Coronary artery (tissue), 2 donors: Measurements from ENCODE around the gene SNX25.
"Not testable (repeated sequence)": the region's sequence is repeated elsewhere in the genome, so short reads cannot be mapped to it uniquely, and the experiment has no call there.

Experiments used
- DNase-seq: peaks from one replicate; pipeline ENCODE4 v3.0.0-alpha.2; 2017; ENCODE audit warnings: low spot score
- H3K27ac ChIP-seq, 2 donors: fragments of 200-600 bp; sonication (generic); one replicate each; pipeline ENCODE4 v1.5.1; 2016 to 2019
- H3K4me3 ChIP-seq: fragments of 200-600 bp; sonication (generic); 2 replicates; pipeline ENCODE4 v1.5.1; 2016; ENCODE audit warnings: mild to moderate bottlenecking, moderate library complexity
- TF ChIP-seq, protein P1 (sequence below): fragments of 200-600 bp; sonication (generic); IDR thresholded peaks from one replicate; pipeline ENCODE4 v1.5.1; 2019; ENCODE audit warnings: antibody characterized with exemption

SNX25 gene

GRCh38 chr4:185235119-185235842, 25.9 kb downstream of the SNX25 start:
- no peak for DNase-seq
- TF ChIP-seq, protein P1, sequence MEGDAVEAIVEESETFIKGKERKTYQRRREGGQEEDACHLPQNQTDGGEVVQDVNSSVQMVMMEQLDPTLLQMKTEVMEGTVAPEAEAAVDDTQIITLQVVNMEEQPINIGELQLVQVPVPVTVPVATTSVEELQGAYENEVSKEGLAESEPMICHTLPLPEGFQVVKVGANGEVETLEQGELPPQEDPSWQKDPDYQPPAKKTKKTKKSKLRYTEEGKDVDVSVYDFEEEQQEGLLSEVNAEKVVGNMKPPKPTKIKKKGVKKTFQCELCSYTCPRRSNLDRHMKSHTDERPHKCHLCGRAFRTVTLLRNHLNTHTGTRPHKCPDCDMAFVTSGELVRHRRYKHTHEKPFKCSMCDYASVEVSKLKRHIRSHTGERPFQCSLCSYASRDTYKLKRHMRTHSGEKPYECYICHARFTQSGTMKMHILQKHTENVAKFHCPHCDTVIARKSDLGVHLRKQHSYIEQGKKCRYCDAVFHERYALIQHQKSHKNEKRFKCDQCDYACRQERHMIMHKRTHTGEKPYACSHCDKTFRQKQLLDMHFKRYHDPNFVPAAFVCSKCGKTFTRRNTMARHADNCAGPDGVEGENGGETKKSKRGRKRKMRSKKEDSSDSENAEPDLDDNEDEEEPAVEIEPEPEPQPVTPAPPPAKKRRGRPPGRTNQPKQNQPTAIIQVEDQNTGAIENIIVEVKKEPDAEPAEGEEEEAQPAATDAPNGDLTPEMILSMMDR: no peak
- H3K27ac ChIP-seq: no peak overlapping the region
- no peak overlapping the region for H3K4me3 ChIP-seq

GRCh38 chr4:185235843-185236503, 26.6 kb downstream of the SNX25 start:
- DNase-seq: no peak
- H3K27ac ChIP-seq: no peak overlapping the region
- TF ChIP-seq, protein P1: no peak

GRCh38 chr4:185237175-185237574, 27.8 kb downstream of the SNX25 start:
- TF ChIP-seq, protein P1: no peak
- DNase-seq: no peak
- H3K27ac ChIP-seq: no peak overlapping the region
- no peak overlapping the region for H3K4me3 ChIP-seq

More at GRCh38 chr4:185235843-185236503, 26.6 kb downstream of the SNX25 start:
- H3K4me3 ChIP-seq: no peak overlapping the region

DNA sequence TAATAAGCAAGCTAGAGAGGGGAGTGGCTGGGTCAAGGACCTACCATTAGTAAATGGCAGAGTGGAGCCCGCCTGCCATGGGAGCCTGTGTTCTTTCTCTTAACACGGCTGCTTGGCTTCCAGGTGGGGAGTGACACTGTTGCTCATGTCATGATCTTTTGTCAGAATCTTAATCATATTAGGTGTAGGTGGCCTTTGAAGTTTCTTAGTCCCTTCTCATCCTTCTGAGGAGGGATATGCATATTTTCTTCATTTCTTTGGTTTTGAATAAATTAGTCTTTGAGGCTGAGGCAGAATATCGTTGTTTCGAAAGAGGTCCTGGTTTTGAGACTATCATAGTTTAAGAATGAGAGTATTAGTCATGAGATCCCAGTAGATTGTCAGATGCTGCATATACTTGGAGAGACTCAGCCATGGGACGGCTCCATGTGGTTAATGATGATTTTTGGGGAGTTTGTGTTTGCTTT, 28.9 kb downstream of the SNX25 start:
- TF ChIP-seq, protein P1: no peak
- H3K27ac ChIP-seq: no peak overlapping the region
- no peak for DNase-seq
- H3K4me3 ChIP-seq: no peak overlapping the region

DNA sequence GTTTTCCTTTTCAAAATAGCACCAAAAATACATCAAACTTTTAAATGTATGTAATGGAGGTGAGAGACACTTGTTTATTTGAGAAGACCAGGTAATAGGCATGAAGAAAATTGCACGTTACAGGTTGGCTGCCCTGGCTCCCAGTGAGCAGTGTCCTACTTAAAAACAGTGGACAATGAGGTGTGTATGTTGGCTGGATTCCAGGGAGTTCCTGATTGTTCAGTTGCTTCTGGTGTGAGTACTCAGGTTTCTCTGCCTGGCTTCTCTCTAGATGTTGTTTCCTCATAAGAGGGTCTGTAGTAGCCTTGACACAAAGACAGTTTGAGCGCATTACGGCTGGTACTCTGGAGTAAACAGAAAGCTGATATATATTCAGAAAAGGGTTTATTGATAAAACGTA, 29.4 kb downstream of the SNX25 start:
- H3K27ac ChIP-seq: no peak overlapping the region
- DNase-seq: no peak
- TF ChIP-seq, protein P1: no peak
- H3K4me3 ChIP-seq: no peak overlapping the region

DNA sequence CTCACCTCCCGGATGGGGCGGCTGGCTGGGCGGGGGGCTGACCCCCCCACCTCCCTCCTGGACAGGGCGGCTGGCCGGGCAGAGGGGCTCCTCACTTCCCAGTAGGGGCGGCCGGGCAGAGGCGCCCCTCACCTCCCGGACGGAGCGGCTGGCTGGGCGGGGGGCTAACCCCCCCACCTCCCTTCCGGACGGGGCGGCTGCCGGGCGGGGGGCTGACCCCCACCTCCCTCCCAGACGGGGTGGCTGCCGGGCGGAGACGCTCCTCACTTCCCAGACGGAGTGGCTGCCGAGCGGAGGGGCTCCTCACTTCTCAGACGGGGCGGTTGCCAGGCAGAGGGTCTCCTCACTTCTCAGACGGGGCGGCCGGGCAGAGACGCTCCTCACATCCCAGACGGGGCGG, 31.1 kb downstream of the SNX25 start:
- H3K27ac ChIP-seq, H3K4me3 ChIP-seq, DNase-seq: not testable (repeated sequence)

GRCh38 chr4:185242749-185243533, 33.5 kb downstream of the SNX25 start:
- TF ChIP-seq, protein P1: no peak
- Histone ChIP-seq H3K27ac (no peak overlapping the region), H3K4me3 (no peak overlapping the region)
- DNase-seq: no peak
